IMR-90 (cell line): ENCODE data around the gene NOL4L. TPM values are rescaled to one million over a fixed set of nuclear protein-coding genes. Genes with fewer than 3 reads are reported as not detected.

ENCODE experiments used
- ATAC-seq: fragments of 200-7000 bp; cut with Tn5 transposase; 2 replicates; pipeline ENCODE4 v1.9.1; 2020; ENCODE audit warnings: low read depth, mild to moderate bottlenecking, moderate library complexity
- BruUV-seq: library from RNA; stranded (reverse); fragments of 400-500 nt; replicated peaks from 2 replicates; lab custom pipeline; 2021; lab: Mats Ljungman, UMichigan
- CTCF ChIA-PET: fragments of 300-600 bp; formaldehyde crosslinking; extraction: SDS; loops from one replicate; lab custom pipeline; 2021; ENCODE audit warnings: antibody characterized with exemption; lab: Yijun Ruan, JAX
- POLR2A ChIA-PET: fragments of 300-600 bp; sonication (Branson Sonifier 250); formaldehyde crosslinking; loops from one replicate; lab custom pipeline; 2022; ENCODE audit warnings: antibody characterized with exemption; ENCODE audit not compliant: unreplicated experiment; lab: Charles Lee
- DNase-seq: peaks from one replicate; pipeline ENCODE4 v3.0.0; 2013
- H2AFZ ChIP-seq: replicated peaks from 2 replicates; pipeline ENCODE3; 2013; ENCODE audit warnings: low read length, mild to moderate bottlenecking; ENCODE audit not compliant: poor library complexity
- H2AK5ac ChIP-seq: 2 replicates; pipeline ENCODE4 v1.6.1; 2013; ENCODE audit warnings: low read depth, low read length, inconsistent platforms
- H2AK9ac ChIP-seq: replicated peaks from 2 replicates; pipeline ENCODE3; 2013; ENCODE audit warnings: mild to moderate bottlenecking, low read depth, low read length, moderate library complexity; ENCODE audit not compliant: poor library complexity
- H2BK120ac ChIP-seq: 2 replicates; pipeline ENCODE4 v1.6.1; 2013; ENCODE audit warnings: low read depth, low read length, inconsistent platforms
- H2BK15ac ChIP-seq: 3 replicates; pipeline ENCODE4 v1.6.1; 2013; ENCODE audit warnings: low read depth, low read length, inconsistent platforms
- H2BK20ac ChIP-seq: 2 replicates; pipeline ENCODE4 v1.6.1; 2013; ENCODE audit warnings: low read depth, mild to moderate bottlenecking, inconsistent platforms, low read length, moderate library complexity
- H2BK5ac ChIP-seq: 2 replicates; pipeline ENCODE4 v1.6.1; 2013; ENCODE audit warnings: mild to moderate bottlenecking, low read depth, low read length, inconsistent platforms; ENCODE audit not compliant: poor library complexity, severe bottlenecking
- H3K14ac ChIP-seq: replicated peaks from 2 replicates; pipeline ENCODE4 v1.6.1; 2013; ENCODE audit warnings: low read depth, low read length, inconsistent platforms
- H3K18ac ChIP-seq: 2 replicates; pipeline ENCODE4 v1.6.1; 2013; ENCODE audit warnings: low read depth, low read length, control low read depth
- H3K23ac ChIP-seq: 2 replicates; pipeline ENCODE4 v1.6.1; 2013; ENCODE audit warnings: low read depth, low read length, inconsistent platforms
- H3K27ac ChIP-seq: 2 replicates; pipeline ENCODE4 v1.5.1; 2013; ENCODE audit warnings: mild to moderate bottlenecking, control low read depth, low read length; ENCODE audit not compliant: insufficient read depth
- H3K27me3 ChIP-seq: 2 replicates; pipeline ENCODE4 v1.6.1; 2013; ENCODE audit warnings: low read length; ENCODE audit not compliant: control insufficient read depth, insufficient read depth
- H3K36me3 ChIP-seq: 2 replicates; pipeline ENCODE4 v1.6.1; 2013; ENCODE audit warnings: low read length, mixed read lengths; ENCODE audit not compliant: control insufficient read depth, insufficient read depth
- H3K4ac ChIP-seq: 2 replicates; pipeline ENCODE4 v1.6.1; 2013; ENCODE audit warnings: low read depth, low read length, inconsistent platforms
- H3K4me1 ChIP-seq: 2 replicates; pipeline ENCODE4 v1.6.1; 2013; ENCODE audit warnings: low read length, mixed read lengths; ENCODE audit not compliant: control insufficient read depth, insufficient read depth
- H3K4me2 ChIP-seq: 2 replicates; pipeline ENCODE4 v1.6.1; 2013; ENCODE audit warnings: low read depth, mild to moderate bottlenecking, control low read depth, low read length, moderate library complexity
- H3K4me3 ChIP-seq: 2 replicates; pipeline ENCODE4 v1.5.1; 2013; ENCODE audit warnings: low read depth, mild to moderate bottlenecking, control low read depth, low read length, moderate library complexity; ENCODE audit not compliant: insufficient read depth
- H3K56ac ChIP-seq: 2 replicates; pipeline ENCODE4 v1.6.1; 2013; ENCODE audit warnings: low read length, inconsistent platforms; ENCODE audit not compliant: insufficient read depth; ENCODE audit errors: extremely low read depth
- H3K79me1 ChIP-seq, 2 experiments: 2 replicates each; pipeline ENCODE4 v1.6.1; 2013; ENCODE audit warnings: low read length in 2 of 2, inconsistent platforms in 1 of 2, low read depth in 1 of 2
- H3K9ac ChIP-seq: 2 replicates; pipeline ENCODE4 v1.6.1; 2013; ENCODE audit warnings: low read depth, low read length, control low read depth
- H3K9me1 ChIP-seq: 2 replicates; pipeline ENCODE4 v1.6.1; 2013; ENCODE audit warnings: low read length, inconsistent platforms; ENCODE audit not compliant: insufficient read depth
- H3K9me3 ChIP-seq: 2 replicates; pipeline ENCODE4 v1.6.1; 2013; ENCODE audit warnings: low read length; ENCODE audit not compliant: control insufficient read depth, insufficient read depth
- H4K20me1 ChIP-seq: 2 replicates; pipeline ENCODE4 v1.6.1; 2013; ENCODE audit warnings: low read length, inconsistent platforms; ENCODE audit not compliant: insufficient read depth
- H4K5ac ChIP-seq: 2 replicates; pipeline ENCODE4 v1.6.1; 2013; ENCODE audit warnings: mild to moderate bottlenecking, low read depth, low read length, control low read depth
- H4K8ac ChIP-seq, 2 experiments: 2 replicates each; pipeline ENCODE4 v1.6.1; 2013; ENCODE audit warnings: low read depth in 2 of 2, low read length in 2 of 2, control low read depth in 1 of 2, inconsistent platforms in 1 of 2
- H4K91ac ChIP-seq: 2 replicates; pipeline ENCODE4 v1.6.1; 2013; ENCODE audit warnings: low read depth, low read length, inconsistent platforms; ENCODE audit not compliant: insufficient read depth
- BHLHE40 ChIP-seq: fragments of 150-350 bp; IDR thresholded peaks from 2 replicates; pipeline ENCODE4 v1.6.1; 2016; ENCODE audit warnings: mild to moderate bottlenecking, low read depth, low read length
- CTCF ChIP-seq: conservative IDR thresholded peaks from 2 replicates; pipeline ENCODE4 v1.5.1; 2012; ENCODE audit warnings: mild to moderate bottlenecking, low read depth, low read length, improper control_type of control experiment
- MAZ ChIP-seq: IDR thresholded peaks from 2 replicates; pipeline ENCODE4 v1.6.1; 2012; ENCODE audit warnings: low read depth, mild to moderate bottlenecking, low read length, improper control_type of control experiment, moderate library complexity, borderline replicate concordance
- RAD21 ChIP-seq: IDR thresholded peaks from 2 replicates; pipeline ENCODE4 v1.6.1; 2012; ENCODE audit warnings: low read length, improper control_type of control experiment
- SMC3 ChIP-seq: fragments of 150-350 bp; IDR thresholded peaks from 2 replicates; pipeline ENCODE4 v1.6.1; 2016; ENCODE audit warnings: low read depth, mild to moderate bottlenecking, antibody characterized with exemption, low read length, moderate library complexity
- WGBS, 2 experiments: methylation state at CpG; one replicate each; pipeline versions ENCODE4 v1.1.5 to v1.1.7; 2013; ENCODE audit warnings: missing lambda C conversion rate in 2 of 2; ENCODE audit not compliant: insufficient read length in 1 of 2; ENCODE audit errors: extremely low coverage in 2 of 2; 5-methylcytosine and 5-hydroxymethylcytosine counted together
- dilution Hi-C: fragments of 300-500 bp; cut with HindIII; formaldehyde crosslinking; loops from one replicate; pipeline ENCODE4 v1.14.3; 2018; ENCODE audit warnings: low sequenced_read_pairs; ENCODE audit not compliant: unreplicated experiment
- in situ Hi-C: fragments of 300-500 bp; cut with MboI; formaldehyde crosslinking; loops from 3 replicates; pipeline ENCODE4 v1.14.3; 2019; ENCODE audit warnings: low sequenced_read_pairs, inconsistent platforms, mixed read lengths
- intact Hi-C: fragments of 100-400 bp; cut with micrococcal nuclease; formaldehyde crosslinking; loops from 2 replicates; pipeline ENCODE4 v1.10.0; 2022
- polyA plus RNA-seq, 3 experiments: library from polyadenylated mRNA; depleted of rRNA; stranded (reverse); fragments of >200 nt; gene quantifications; 2 replicates each; pipeline ENCODE4 v1.2.3, GENCODE V29; 2012; ENCODE audit warnings: low replicate concordance in 1 of 3
- total RNA-seq: library from RNA; depleted of rRNA; stranded (reverse); fragments of >200 nt; gene quantifications from 2 replicates; pipeline ENCODE4 v1.2.3, GENCODE V29; 2012

The NOL4L gene
- total and polyA plus RNA-seq, 2 of the 4 experiments (the other 2 are of a cell fraction) = 4.7 to 13.3 TPM

- H3K36me3 ChIP-seq = no peaks in the 10 kb centered on the region
- peak overlapping the region; percentile 10 for H2BK5ac ChIP-seq
- peak overlapping the region; percentile 43; the same call in 1 of the 2 replicates for H4K91ac ChIP-seq
- no peak overlapping the region for H2AK5ac ChIP-seq
- no peak overlapping the region for H3K9ac ChIP-seq
- TF ChIP-seq CTCF = no peak
- TF ChIP-seq RAD21 = no peak
- no peak for TF ChIP-seq BHLHE40
- TF ChIP-seq SMC3 = no peak
- TF ChIP-seq MAZ = no peak
- no peak overlapping the region for H3K4me3 ChIP-seq
- WGBS, 2 experiments = no CpG with 5 or more reads among the region's 5 CpGs
- H3K4me2 ChIP-seq = no peak overlapping the region
- intact Hi-C loops = no loop called here
- H4K20me1 ChIP-seq = no peaks in the 10 kb centered on the region; the same call in 1 of the 2 replicates
- H3K14ac ChIP-seq = 0 out of 2 replicates have a peak overlapping the region, but pooled peaks have one; percentile 17
- no peak overlapping the region for H2AFZ ChIP-seq
- POLR2A ChIA-PET = no interaction called here
- DNase-seq (no peak), ATAC-seq (no peak)
- H2AK9ac ChIP-seq = no peak overlapping the region
- peak overlapping the region; percentile 20; the same call in 1 of the 2 replicates for H3K4ac ChIP-seq
- H4K5ac ChIP-seq = no peak overlapping the region
- peaks cover 5% of the 10 kb centered on the region; the same call in 1 of the 2 replicates for H3K4me1 ChIP-seq
- peak overlapping the region; percentile 55; the same call in 1 of the 2 replicates for H2BK120ac ChIP-seq
- H3K27ac ChIP-seq = no peak overlapping the region
- CTCF ChIA-PET = no interaction called here
- H4K8ac ChIP-seq = peak overlapping the region; percentile 32 to 33; a peak in 2 of 4 replicates
- H2BK15ac ChIP-seq = no peak overlapping the region
- in situ Hi-C loops = no loop called here
- no peak overlapping the region for H3K23ac ChIP-seq
- H3K9me1 ChIP-seq = peaks cover 10% of the 10 kb centered on the region; the same call in 1 of the 2 replicates
- H3K9me3 ChIP-seq = no peaks in the 10 kb centered on the region
- peak overlapping the region; percentile 5; the same call in 1 of the 2 replicates for H2BK20ac ChIP-seq
- H3K79me1 ChIP-seq = no peaks in the 10 kb centered on the region
- H3K18ac ChIP-seq = no peak overlapping the region
- no TSS peak for BruUV-seq
- H3K27me3 ChIP-seq = peaks cover 30% of the 10 kb centered on the region
- dilution Hi-C loops = no loop called here
- no peak overlapping the region for H3K56ac ChIP-seq
These were observed 4.6 kb upstream of the NOL4L start for GRCh38 chr20:32589769-32590168.
